Spleen (tissue), 11 donors: ENCODE measurements around the gene APCDD1L. TPM values are rescaled to one million over a fixed set of nuclear protein-coding genes. Genes with fewer than 3 reads are reported as not detected.

Experiments used
- DNase-seq: peaks from one replicate; pipeline ENCODE4 v3.0.0-alpha.2; 2020
- H3K27ac ChIP-seq, 8 donors: fragments of 200-600 bp; sonication (generic) in 7 of 8; 1 replicate in 4 of 8; 2 replicates in 4 of 8; pipeline versions ENCODE4 v1.5.0 to v1.8.0; 2016 to 2021; ENCODE audit warnings: inconsistent platforms in 4 of 8, mild to moderate bottlenecking in 4 of 8, moderate library complexity in 1 of 8
- H3K27me3 ChIP-seq, 7 donors: fragments of 200-600 bp; sonication (generic) in 6 of 7; replicated peaks in 1 of 7; 1 replicate in 4 of 7; 2 replicates in 3 of 7; pipeline versions ENCODE4 v1.5.0 to v1.8.0; 2016 to 2021; ENCODE audit warnings: inconsistent platforms in 3 of 7, mild to moderate bottlenecking in 1 of 7
- H3K36me3 ChIP-seq, 6 donors: fragments of 200-600 bp; sonication (generic) in 5 of 6; 1 replicate in 4 of 6; 2 replicates in 2 of 6; pipeline versions ENCODE4 v1.5.0 to v1.8.0; 2016 to 2021; ENCODE audit warnings: inconsistent platforms in 2 of 6
- H3K4me1 ChIP-seq, 6 donors: fragments of 200-600 bp; sonication (generic) in 5 of 6; 1 replicate in 3 of 6; 2 replicates in 3 of 6; pipeline versions ENCODE4 v1.5.0 to v1.8.0; 2016 to 2021; ENCODE audit warnings: inconsistent platforms in 3 of 6
- H3K4me3 ChIP-seq, 8 donors: fragments of 200-600 bp; sonication (generic) in 7 of 8; 1 replicate in 4 of 8; 2 replicates in 4 of 8; pipeline versions ENCODE4 v1.5.0 to v1.8.0; 2016 to 2021; ENCODE audit warnings: inconsistent platforms in 4 of 8, mild to moderate bottlenecking in 4 of 8, moderate library complexity in 2 of 8
- H3K9me3 ChIP-seq, 8 donors: fragments of 200-600 bp; sonication (generic) in 7 of 8; 1 replicate in 4 of 8; 2 replicates in 4 of 8; pipeline versions ENCODE4 v1.5.0 to v1.8.0; 2016 to 2021; ENCODE audit warnings: inconsistent platforms in 4 of 8
- POLR2A ChIP-seq, 3 donors: fragments of 450-650 bp; IDR thresholded peaks; one replicate each; pipeline ENCODE4 v1.5.1; 2017; ENCODE audit warnings: antibody characterized with exemption in 3 of 3, mild to moderate bottlenecking in 1 of 3
- POLR2AphosphoS5 ChIP-seq, 3 donors: sonication (generic); formaldehyde crosslinking; IDR thresholded peaks; one replicate each; pipeline ENCODE4 v1.5.1; 2017; ENCODE audit warnings: antibody characterized with exemption in 3 of 3
- WGBS, 5 donors: extraction: QIAGEN DNeasy Blood & Tissue Kit in 3 of 5; methylation state at CpG; one replicate each; pipeline versions ENCODE4 v1.1.5 to v1.1.7; 2013 to 2018; 5-methylcytosine and 5-hydroxymethylcytosine counted together
- intact Hi-C: fragments of 100-400 bp; cut with DNase I; formaldehyde crosslinking; loops from one replicate; pipeline ENCODE4 v1.15.0; 2023; ENCODE audit warnings: low total_unique reads
- polyA plus RNA-seq, 3 donors: library from polyadenylated mRNA; stranded (reverse); fragments of 200-250 nt; gene quantifications; one replicate each; pipeline ENCODE4 v1.2.1, GENCODE V29; 2013
- total RNA-seq, 7 donors: library from RNA; depleted of rRNA in 3 of 7; stranded (reverse); fragments of >200 nt in 3 of 7; fragmentation: NEBNext Ultra II Directional in 4 of 7; extraction: Animal tissue kit (Norgen Biotek cat#: 25700) in 4 of 7; gene quantifications; one replicate each; pipeline versions ENCODE4 v1.1.0 to v1.2.1, GENCODE V29; 2016 to 2021
- TF ChIP-seq, protein P1 (sequence below), 11 experiments: fragments of 200-600 bp in 7 of 11; fragments of 450-650 bp in 4 of 11; sonication (generic) in 4 of 11; IDR thresholded peaks in 8 of 11; conservative IDR thresholded peaks in 3 of 11; 1 replicate in 7 of 11; 2 replicates in 4 of 11; pipeline versions ENCODE4 v1.4.0 to v1.8.0; 2016 to 2021; ENCODE audit warnings: antibody characterized with exemption in 11 of 11, inconsistent platforms in 4 of 11, mild to moderate bottlenecking in 1 of 11
- donor health status: healthy with polysubstance abuse.
- donor health status: DM: no; HTN: no; CAD: no; lungs with moderate emphysema.
- donor health status: DM: no; HTN: no; CAD: no.
- donor health status: Bipolar disorder and iron deficiency.
- donor health status: healthy.
- donor health status: DM: no; HTN: no; CAD: no.
- donor health status: DM: yes; HTN: yes; CAD: no.

Gene APCDD1L
- total and polyA plus RNA-seq, 10 donors: 0.03 to 0.50 TPM; not detected in 8

DNA sequence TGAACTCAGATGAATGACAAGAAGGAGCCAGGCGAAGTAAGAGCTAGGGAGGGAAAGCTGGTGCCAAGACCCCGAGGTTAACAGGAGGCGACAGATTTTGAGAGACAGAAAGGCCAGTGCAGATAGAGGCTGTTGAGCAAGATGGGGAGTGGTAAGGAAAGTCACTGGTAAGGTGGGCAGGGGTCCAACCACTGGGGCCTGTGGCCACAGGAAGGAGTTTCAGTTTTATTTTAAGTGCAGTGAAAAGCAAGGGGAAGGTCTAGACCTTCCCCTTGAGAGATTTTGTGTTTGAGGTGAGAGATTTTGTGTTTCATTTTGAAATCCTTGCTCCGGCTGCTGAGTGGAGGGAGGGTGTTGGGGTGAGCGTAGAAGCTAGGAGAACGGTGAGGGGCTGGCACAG, 41.8 kb upstream of the APCDD1L start:
- Histone ChIP-seq H3K9me3 (no peaks in the 10 kb centered on the region), H3K4me1 (no peaks in the 10 kb centered on the region), H3K36me3 (no peaks in the 10 kb centered on the region), H3K4me3 (no peak overlapping the region), H3K27me3 (peaks cover 0 to 15% (median 0%) of the 10 kb centered on the region in 7 donors), H3K27ac (no peak overlapping the region)
- intact Hi-C loops: no loop called here
- TF ChIP-seq POLR2AphosphoS5 (IDR thresholded peaks at IDR 0.05) (no peak), POLR2A (IDR thresholded peaks at IDR 0.05) (no peak)
- TF ChIP-seq, protein P1, sequence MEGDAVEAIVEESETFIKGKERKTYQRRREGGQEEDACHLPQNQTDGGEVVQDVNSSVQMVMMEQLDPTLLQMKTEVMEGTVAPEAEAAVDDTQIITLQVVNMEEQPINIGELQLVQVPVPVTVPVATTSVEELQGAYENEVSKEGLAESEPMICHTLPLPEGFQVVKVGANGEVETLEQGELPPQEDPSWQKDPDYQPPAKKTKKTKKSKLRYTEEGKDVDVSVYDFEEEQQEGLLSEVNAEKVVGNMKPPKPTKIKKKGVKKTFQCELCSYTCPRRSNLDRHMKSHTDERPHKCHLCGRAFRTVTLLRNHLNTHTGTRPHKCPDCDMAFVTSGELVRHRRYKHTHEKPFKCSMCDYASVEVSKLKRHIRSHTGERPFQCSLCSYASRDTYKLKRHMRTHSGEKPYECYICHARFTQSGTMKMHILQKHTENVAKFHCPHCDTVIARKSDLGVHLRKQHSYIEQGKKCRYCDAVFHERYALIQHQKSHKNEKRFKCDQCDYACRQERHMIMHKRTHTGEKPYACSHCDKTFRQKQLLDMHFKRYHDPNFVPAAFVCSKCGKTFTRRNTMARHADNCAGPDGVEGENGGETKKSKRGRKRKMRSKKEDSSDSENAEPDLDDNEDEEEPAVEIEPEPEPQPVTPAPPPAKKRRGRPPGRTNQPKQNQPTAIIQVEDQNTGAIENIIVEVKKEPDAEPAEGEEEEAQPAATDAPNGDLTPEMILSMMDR (IDR thresholded peaks at IDR 0.05 in 8 of 11, conservative IDR thresholded peaks at IDR 0.05 in 3 of 11): no peak
- DNase-seq: no peak
- WGBS, 5 donors: 62 to 77% (median 70%) methylated on average over 6 of the region's 6 CpGs

DNA sequence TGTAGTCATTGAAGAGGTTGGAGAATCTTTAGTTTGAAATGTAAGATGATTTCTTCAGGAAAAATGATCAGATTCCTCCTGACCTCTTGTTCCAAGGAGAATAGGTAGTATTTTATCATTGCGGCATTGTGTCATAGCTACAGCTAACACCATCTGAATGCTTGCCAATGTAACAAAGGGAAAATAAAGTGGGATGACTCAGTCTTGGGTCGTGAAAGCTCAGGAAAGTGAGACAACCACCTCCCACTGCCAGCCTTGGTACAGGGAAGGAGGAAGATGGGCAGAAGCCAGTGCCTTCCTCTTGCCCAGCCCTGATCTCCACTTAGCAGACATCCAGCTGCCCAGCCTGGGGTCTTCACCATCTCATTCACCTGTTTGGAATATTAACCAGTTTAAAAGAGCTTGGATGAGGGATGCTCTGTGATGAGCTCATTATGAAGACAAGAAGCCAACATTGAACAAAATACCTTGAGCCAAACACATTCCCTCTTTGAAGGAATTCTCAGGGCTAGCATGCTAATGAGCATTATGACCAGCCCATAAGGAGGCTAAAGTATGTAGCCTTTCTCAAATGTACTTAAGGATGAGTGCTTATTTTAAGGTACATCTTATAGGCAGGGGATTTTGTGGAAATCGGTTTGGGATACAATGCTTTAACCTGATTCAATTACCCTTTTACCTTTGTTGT, 40.0 kb upstream of the APCDD1L start:
- H3K9me3 ChIP-seq: no peaks in the 10 kb centered on the region
- no peak overlapping the region for H3K27ac ChIP-seq
- intact Hi-C loops: no loop called here
- H3K4me1 ChIP-seq: no peaks in the 10 kb centered on the region
- no peak for DNase-seq
- H3K27me3 ChIP-seq: peaks cover 0 to 15% (median 0%) of the 10 kb centered on the region in 7 donors
- WGBS, 5 donors: 72 to 85% (median 76%) methylated on average over 3 of the region's 3 CpGs
- no peak overlapping the region for H3K4me3 ChIP-seq
- TF ChIP-seq, protein P1 (IDR thresholded peaks at IDR 0.05 in 8 of 11, conservative IDR thresholded peaks at IDR 0.05 in 3 of 11): no peak
- no peaks in the 10 kb centered on the region for H3K36me3 ChIP-seq

DNA sequence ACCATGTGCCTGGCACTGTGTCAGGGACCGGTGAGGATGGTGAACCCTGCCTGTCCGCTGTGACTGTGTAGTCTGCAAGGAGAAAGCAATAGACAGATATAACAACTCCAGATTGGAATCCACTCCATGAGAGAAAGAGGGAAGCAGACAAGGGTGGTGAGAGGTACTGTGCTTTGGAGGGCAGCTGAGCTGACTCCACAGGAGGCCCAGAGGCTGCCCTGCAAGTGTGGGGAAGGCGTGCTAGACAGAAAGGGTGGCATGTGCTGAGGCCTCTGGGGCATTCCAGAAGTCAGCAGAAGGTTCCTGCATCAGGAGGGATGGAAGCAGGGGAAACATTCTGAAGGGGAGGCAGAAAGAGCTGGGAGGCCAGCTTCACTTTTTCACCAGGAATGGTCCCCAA, 39.3 kb upstream of the APCDD1L start:
- H3K27me3 ChIP-seq: peaks cover 0 to 15% (median 0%) of the 10 kb centered on the region in 7 donors
- H3K9me3 ChIP-seq: no peaks in the 10 kb centered on the region
- no peaks in the 10 kb centered on the region for H3K4me1 ChIP-seq
- H3K4me3 ChIP-seq: no peak overlapping the region
- WGBS, 5 donors: 84 to 95% (median 89%) methylated on average over 3 of the region's 3 CpGs
- TF ChIP-seq POLR2A (IDR thresholded peaks at IDR 0.05): no peak
- TF ChIP-seq, protein P1 (IDR thresholded peaks at IDR 0.05 in 8 of 11, conservative IDR thresholded peaks at IDR 0.05 in 3 of 11): no peak
- no peak for TF ChIP-seq POLR2AphosphoS5 (IDR thresholded peaks at IDR 0.05)
- no peak overlapping the region for H3K27ac ChIP-seq
- DNase-seq: no peak
- intact Hi-C loops: no loop called here
- no peaks in the 10 kb centered on the region for H3K36me3 ChIP-seq

DNA sequence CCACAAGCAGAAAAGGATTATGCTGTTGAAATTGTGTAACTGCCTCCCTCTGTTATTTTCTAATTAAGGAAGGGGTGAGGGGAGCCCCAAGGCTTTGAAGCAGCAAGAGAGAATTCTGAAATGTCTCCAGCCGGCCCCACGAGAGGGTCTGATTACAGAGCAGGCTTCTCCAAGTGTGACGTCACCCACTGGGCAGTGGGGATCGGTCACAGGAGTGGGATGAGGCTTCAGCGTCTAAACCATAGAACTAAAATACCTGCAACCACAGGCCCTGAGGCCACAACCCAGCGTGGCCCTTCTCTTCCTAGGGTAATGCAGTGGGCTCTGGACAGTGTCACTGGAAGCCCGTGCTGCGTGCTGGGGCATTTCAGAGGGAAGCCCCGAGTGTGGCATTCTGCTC, 38.6 kb upstream of the APCDD1L start:
- H3K4me3 ChIP-seq: no peak overlapping the region
- 66 to 84% (median 71%) methylated on average over 9 of the region's 9 CpGs for WGBS, 5 donors
- H3K27me3 ChIP-seq: peaks cover 0 to 15% (median 0%) of the 10 kb centered on the region in 7 donors
- no peaks in the 10 kb centered on the region for H3K9me3 ChIP-seq
- no peaks in the 10 kb centered on the region for H3K4me1 ChIP-seq
- no peak overlapping the region for H3K27ac ChIP-seq
- TF ChIP-seq POLR2A (IDR thresholded peaks at IDR 0.05) (no peak), POLR2AphosphoS5 (IDR thresholded peaks at IDR 0.05) (no peak)
- TF ChIP-seq, protein P1 (IDR thresholded peaks at IDR 0.05 in 8 of 11, conservative IDR thresholded peaks at IDR 0.05 in 3 of 11): no peak
- DNase-seq: no peak
- no peaks in the 10 kb centered on the region for H3K36me3 ChIP-seq
- intact Hi-C loops: no loop called here
